Thoracic aorta (tissue), 2 donors: ENCODE measurements around the gene KCNJ6. TPM values are rescaled to one million over a fixed set of nuclear protein-coding genes. Genes with fewer than 3 reads are reported as not detected.

Source experiments
- ATAC-seq: fragments of 150-250 bp; one replicate; pipeline ENCODE4 v1.8.0; 2017; ENCODE audit warnings: low read depth; ENCODE audit not compliant: insufficient number of reproducible peaks, low FRiP score
- DNase-seq: peaks from one replicate; pipeline ENCODE4 v3.0.0-alpha.2; 2020; ENCODE audit warnings: low spot score
- H3K27ac ChIP-seq, 2 donors: fragments of 200-600 bp; sonication (generic); 1 replicate in 1 of 2; 2 replicates in 1 of 2; pipeline ENCODE4 v1.5.1; 2016; ENCODE audit warnings: mild to moderate bottlenecking in 2 of 2, moderate library complexity in 2 of 2
- H3K27me3 ChIP-seq: fragments of 200-600 bp; sonication (generic); replicated peaks from 2 replicates; pipeline ENCODE4 v1.6.0; 2016; ENCODE audit warnings: mild to moderate bottlenecking; ENCODE audit not compliant: insufficient read depth
- H3K36me3 ChIP-seq: fragments of 200-600 bp; sonication (generic); one replicate; pipeline ENCODE4 v1.5.1; 2016
- H3K4me1 ChIP-seq, 2 donors: fragments of 200-600 bp; sonication (generic); 1 replicate in 1 of 2; 2 replicates in 1 of 2; pipeline versions ENCODE4 v1.5.1 to v1.6.0; 2016; ENCODE audit warnings: low read depth in 2 of 2, mild to moderate bottlenecking in 1 of 2; ENCODE audit not compliant: control insufficient read depth in 1 of 2
- H3K4me3 ChIP-seq: fragments of 200-600 bp; sonication (generic); 2 replicates; pipeline ENCODE4 v1.5.1; 2016; ENCODE audit warnings: mild to moderate bottlenecking
- H3K9me3 ChIP-seq: fragments of 200-600 bp; sonication (generic); 2 replicates; pipeline ENCODE4 v1.5.1; 2016
- CTCF ChIP-seq: fragments of 200-600 bp; sonication (generic); IDR thresholded peaks from one replicate; pipeline ENCODE4 v1.5.1; 2019; ENCODE audit warnings: antibody characterized with exemption
- total RNA-seq, 2 donors: library from RNA; depleted of rRNA; stranded (reverse); fragments of >200 nt; gene quantifications; one replicate each; pipeline versions ENCODE4 v1.1.0 to v1.2.3, GENCODE V29; 2016

KCNJ6 gene
- total RNA-seq, 2 donors from 2014 or later = not detected

DNA sequence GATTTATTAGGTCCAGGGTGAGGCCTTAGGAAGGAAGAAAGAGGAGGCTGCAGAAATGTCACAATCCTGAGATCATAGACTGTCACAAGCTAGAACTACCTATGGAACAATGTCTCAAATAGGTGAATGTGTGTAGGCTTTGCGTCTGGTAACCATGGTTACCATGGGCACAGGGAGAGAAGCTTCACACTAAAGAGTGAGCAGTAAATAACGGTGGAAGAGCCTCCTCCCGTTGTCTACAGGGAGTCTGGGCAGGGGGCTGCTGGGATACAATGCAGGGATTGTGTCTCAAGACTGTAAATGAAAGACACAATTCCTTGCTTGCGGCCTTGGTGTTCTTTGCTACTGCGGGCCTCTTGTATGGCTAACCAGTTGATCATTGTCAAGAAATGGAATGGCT, 28.2 kb upstream of the KCNJ6 start:
- ATAC-seq (no peak), DNase-seq (no peak)
- Histone ChIP-seq H3K36me3 (no peaks in the 10 kb centered on the region), H3K27ac (no peak overlapping the region), H3K4me3 (no peak overlapping the region), H3K4me1 (no peaks in the 10 kb centered on the region), H3K9me3 (no peaks in the 10 kb centered on the region), H3K27me3 (no peaks in the 10 kb centered on the region)
- TF ChIP-seq CTCF = no peak

DNA sequence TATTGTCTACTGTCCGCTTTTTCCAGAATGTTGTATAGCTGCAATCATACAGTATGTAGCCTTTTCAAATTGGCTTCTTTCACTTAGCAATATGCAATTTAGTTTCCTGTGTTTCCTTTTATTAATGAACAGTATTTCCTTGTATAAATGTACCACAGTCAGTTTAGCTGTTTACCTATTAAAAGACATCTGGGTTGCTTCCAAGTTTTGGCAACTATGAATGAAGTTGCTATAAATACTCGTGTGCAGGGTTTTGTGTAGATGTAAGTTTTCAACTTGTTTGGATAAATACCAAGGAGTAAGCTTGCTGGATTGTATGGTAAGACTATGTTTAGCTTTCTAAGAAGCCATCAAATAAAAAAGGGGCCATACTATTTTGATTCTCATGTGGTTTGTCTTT, 24.4 kb upstream of the KCNJ6 start:
- H3K27me3 ChIP-seq = no peaks in the 10 kb centered on the region
- TF ChIP-seq CTCF = no peak
- H3K4me3 ChIP-seq = no peak overlapping the region
- DNase-seq (no peak), ATAC-seq (no peak)
- no peak overlapping the region for H3K27ac ChIP-seq
- H3K9me3 ChIP-seq = no peaks in the 10 kb centered on the region
- H3K36me3 ChIP-seq = no peaks in the 10 kb centered on the region
- H3K4me1 ChIP-seq = no peaks in the 10 kb centered on the region

DNA sequence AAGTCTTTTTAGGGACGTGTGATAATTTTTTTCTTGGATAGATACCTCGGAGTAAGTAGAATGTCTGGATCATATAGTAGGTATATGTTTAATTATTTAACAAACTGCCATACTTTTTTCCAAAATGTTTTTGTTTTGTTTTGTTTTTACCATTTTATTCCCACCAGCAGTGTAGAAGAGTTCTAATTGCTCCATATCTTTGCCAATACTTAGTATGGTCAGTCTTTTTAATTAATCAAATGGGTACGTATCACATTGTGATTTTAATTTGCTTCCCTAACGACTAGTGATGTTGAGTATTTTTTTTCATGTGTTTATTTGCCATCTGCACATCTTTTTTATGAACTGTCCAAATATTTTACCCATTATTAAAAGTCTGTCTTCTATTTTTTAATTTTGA, 23.6 kb upstream of the KCNJ6 start:
- no peaks in the 10 kb centered on the region for H3K4me1 ChIP-seq
- H3K27ac ChIP-seq = no peak overlapping the region
- DNase-seq = no peak
- TF ChIP-seq CTCF = no peak
- no peaks in the 10 kb centered on the region for H3K9me3 ChIP-seq
- no peaks in the 10 kb centered on the region for H3K27me3 ChIP-seq
- no peak overlapping the region for H3K4me3 ChIP-seq
- ATAC-seq = no peak
- H3K36me3 ChIP-seq = no peaks in the 10 kb centered on the region

GRCh38 chr21:37939251-37939650, 23.0 kb upstream of the KCNJ6 start:
- Histone ChIP-seq H3K4me3 (no peak overlapping the region), H3K9me3 (no peaks in the 10 kb centered on the region), H3K27me3 (no peaks in the 10 kb centered on the region), H3K36me3 (no peaks in the 10 kb centered on the region), H3K27ac (no peak overlapping the region), H3K4me1 (no peaks in the 10 kb centered on the region)
- DNase-seq = no peak
- no peak for ATAC-seq
- no peak for TF ChIP-seq CTCF

GRCh38 chr21:37937668-37938067, 21.4 kb upstream of the KCNJ6 start:
- ATAC-seq (no peak), DNase-seq (no peak)
- no peak overlapping the region for H3K4me3 ChIP-seq
- TF ChIP-seq CTCF = no peak
- H3K4me1 ChIP-seq = no peaks in the 10 kb centered on the region
- H3K27me3 ChIP-seq = no peaks in the 10 kb centered on the region
- no peaks in the 10 kb centered on the region for H3K36me3 ChIP-seq
- H3K27ac ChIP-seq = no peak overlapping the region
- no peaks in the 10 kb centered on the region for H3K9me3 ChIP-seq
